Stimulated activated CD8-positive, alpha-beta memory T cell treated with anti-CD3 and anti-CD28 coated beads, Interleukin-15, amount 100 ng/mL, for 1 hour (primary cell): Measurements from ENCODE around the gene GCN1.

ENCODE experiments used
- DNase-seq: peaks from one replicate; pipeline ENCODE4 v3.0.0-alpha.2; 2020; ENCODE audit warnings: low read depth

GCN1 gene

DNA sequence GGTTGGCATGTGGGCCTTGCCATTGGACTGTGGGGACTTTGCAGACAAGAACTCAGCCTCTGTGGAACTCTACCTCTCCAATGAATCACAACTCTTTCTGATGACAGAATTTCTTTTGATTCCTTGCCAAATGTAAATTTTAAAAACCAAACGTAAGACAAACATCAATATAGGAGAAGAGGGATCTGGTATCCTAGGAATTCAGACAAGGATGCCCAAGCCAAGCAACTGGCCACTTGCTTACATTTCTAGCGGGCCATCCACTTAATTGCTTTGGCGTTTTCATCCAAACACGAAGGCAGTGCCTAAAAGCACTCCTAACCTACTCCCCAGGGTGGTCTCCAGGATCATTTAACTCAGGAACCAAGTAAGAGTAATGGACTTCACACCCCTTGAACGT is 54.6 kb downstream of the GCN1 start:
- DNase-seq = no peak

GRCh38 chr12:120138366-120138765 is 56.1 kb downstream of the GCN1 start:
- no peak for DNase-seq

DNA sequence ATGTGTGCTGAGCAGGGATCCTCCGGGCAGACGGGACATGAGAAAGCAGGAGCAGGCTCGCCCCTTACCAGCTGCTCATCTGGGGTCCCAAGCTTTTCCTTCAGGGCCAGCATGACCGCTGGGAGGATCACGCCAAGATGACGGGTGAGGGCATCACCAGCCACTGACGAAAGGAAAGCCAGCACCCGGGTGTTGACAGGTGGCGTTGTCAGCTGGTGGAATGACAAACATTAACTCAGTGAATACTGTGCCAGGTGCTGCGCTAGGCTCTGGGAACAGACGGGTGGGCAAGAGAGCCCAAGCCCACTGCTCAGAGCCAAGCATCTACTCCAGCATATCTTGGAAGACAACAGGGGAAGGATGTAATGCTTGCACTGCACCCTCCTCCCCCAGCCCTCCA is 56.7 kb downstream of the GCN1 start:
- DNase-seq = no peak

DNA sequence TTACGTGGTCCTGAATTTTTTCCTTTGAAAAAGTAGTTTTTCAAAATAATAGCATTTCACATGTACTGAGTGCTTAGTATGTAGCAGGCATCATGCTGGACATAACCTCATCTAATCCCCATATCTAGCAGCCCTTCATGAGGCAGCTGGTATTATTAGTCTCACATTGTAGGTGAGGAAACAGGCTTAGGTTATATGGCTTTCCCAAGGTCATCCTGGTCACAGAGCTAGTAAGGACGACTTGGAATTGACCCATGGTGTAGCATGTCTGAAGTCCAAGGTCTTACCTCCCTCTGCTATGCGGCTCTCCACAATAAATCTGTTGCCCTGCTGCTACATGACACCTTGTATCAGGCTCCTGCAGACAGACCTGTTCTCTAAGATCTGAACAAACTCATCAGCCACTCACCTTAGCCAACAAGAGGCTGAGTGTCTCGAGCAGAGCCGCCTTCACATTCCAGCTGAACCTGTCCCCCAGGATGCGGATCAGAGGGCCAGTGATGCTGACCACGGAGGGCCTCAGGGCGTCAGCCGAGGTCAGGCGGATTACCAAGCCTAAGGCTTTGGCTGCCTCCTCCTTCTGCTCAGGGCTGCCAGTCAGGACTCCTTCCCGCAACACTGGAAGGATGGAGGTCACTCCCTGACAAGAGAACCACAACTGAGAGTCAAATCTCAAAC is 58.3 kb downstream of the GCN1 start:
- no peak for DNase-seq

- DNase-seq = no peak
Observed at GRCh38 chr12:120134307-120134980, 60.1 kb downstream of the GCN1 start.

DNA sequence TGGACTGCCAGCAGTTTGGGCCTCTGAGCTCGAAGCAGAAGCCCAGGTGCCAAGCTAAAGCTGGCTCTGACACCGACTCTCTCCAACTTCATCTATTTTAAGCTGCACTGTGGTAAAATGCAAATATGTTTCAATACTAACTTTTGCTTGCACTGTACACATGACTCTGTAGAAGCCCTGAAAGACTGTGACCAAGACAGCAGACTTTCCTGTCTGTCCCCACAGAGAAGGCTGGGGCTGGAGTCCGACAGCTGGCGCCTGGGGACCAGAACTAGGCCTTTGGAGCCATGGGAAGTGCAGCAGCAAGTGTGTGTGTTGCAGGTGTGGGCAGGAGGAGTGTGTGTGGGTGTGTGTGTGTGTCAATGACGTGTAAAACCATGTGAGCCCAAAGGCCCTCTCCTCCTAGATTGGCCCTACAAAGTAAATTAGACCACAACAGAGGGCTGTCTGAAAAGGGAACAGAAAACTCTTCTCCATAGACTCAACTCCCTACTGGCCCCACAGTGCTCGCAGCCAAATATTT is 61.6 kb downstream of the GCN1 start:
- DNase-seq = no peak

GRCh38 chr12:120132054-120132836 is 62.3 kb downstream of the GCN1 start:
- DNase-seq = no peak

- DNase-seq = no peak
Observed at GRCh38 chr12:120131116-120131515, 63.4 kb downstream of the GCN1 start.

DNA sequence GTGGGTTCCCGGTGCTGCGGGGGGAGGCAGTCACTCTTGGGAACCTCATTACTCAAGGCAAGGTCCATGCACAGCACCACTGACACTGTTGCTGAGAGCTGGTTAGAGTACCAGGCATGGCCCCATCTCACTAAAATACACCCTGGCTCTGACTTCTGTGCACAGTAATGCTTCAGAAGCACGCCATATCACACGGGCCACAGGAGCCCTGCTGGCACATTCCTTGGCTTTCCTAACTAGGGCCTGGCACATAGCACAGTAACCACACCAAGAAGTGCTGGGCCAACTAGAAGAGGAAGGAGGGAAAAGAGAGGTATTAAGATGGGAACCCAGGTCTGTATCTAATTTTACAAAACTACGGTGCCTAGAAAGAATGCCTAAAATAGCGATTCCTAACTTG is 64.5 kb downstream of the GCN1 start:
- no peak for DNase-seq

DNA sequence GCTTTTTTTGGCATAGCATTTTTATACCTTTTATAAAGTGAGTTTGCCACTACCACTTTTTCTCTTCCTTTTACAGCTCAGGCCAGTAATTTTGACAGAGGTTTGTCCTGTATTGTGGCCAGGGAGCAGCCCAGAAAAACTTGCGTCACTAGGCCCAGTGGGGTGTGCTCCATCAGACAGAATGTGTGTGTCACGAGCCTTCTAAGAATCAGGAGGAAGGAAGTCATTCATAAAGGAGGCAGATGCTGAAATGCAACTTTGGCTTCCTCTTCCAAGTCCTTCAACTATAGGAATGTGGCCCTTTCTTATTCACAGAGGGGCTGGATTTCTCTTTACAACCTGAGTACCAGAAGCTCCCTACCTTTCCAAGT is 67.9 kb downstream of the GCN1 start:
- DNase-seq = no peak

GRCh38 chr12:120125792-120126634 is 68.5 kb downstream of the GCN1 start:
- no peak for DNase-seq

DNA sequence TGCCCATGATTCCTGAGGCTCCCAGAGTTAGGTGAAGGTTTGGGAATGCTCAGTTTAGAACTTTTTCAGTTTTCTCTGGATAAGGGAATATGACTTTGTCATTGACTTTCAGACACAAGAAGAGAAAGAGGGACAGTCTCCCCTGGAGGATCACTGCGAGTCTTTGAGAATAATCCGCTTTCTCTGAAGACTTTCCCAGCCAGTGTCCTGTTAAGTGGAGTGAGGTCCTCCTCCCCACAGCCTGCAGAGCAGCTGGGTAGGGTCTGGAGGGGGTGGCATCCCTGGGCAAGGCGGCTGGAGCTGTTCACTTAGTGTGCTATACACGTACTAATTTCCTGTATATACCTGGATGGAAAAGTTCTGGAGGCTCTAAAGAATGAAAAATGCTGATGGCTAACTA is 69.5 kb downstream of the GCN1 start:
- DNase-seq = no peak

DNA sequence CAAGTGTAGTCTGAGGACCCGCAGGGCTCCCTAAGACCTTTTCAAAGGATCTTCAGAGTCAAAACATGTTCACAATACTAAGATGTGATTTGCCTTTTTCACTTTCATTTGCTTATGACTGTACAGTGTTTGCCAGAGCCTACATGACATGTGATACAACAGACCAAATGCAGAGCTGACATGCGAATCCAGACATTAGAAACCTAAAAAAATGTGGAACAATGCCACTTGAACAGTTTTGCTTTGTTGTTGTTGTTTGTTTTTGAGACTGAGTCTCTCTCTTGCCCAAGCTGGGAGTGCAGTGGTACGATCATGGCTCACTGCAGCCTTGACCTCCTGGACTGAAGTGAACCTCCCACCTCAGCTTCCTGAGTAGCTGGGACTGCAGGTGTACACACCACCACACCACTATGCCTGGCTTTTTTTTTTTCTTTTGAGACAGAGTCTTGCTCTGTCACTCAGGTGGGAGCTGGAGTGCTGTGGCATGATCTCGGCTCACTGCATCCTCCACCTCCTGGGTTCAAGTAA is 72.7 kb downstream of the GCN1 start:
- no peak for DNase-seq

- DNase-seq = no peak
Observed at GRCh38 chr12:120121343-120121742, 73.2 kb downstream of the GCN1 start.

GRCh38 chr12:120119271-120119973 is 75.1 kb downstream of the GCN1 start:
- no peak for DNase-seq

- DNase-seq = no peak
Observed at GRCh38 chr12:120118321-120119061, 76.0 kb downstream of the GCN1 start.

DNA sequence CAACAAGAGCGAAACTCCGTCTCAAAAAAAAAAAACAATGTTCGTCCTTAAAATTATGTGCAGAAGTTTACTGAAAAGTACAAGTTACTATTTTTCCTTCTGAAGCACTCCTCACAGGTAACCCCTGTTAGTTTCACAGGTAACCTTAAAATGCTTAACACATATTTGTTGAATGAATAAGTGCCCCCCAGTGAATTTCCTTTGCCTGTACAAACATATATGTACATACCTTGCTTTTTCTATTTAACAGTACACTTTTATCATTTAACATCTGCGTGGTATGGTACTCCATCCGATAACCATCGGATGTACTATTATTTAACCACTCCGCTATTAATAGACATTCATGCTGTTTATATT is 76.6 kb downstream of the GCN1 start:
- no peak for DNase-seq

DNA sequence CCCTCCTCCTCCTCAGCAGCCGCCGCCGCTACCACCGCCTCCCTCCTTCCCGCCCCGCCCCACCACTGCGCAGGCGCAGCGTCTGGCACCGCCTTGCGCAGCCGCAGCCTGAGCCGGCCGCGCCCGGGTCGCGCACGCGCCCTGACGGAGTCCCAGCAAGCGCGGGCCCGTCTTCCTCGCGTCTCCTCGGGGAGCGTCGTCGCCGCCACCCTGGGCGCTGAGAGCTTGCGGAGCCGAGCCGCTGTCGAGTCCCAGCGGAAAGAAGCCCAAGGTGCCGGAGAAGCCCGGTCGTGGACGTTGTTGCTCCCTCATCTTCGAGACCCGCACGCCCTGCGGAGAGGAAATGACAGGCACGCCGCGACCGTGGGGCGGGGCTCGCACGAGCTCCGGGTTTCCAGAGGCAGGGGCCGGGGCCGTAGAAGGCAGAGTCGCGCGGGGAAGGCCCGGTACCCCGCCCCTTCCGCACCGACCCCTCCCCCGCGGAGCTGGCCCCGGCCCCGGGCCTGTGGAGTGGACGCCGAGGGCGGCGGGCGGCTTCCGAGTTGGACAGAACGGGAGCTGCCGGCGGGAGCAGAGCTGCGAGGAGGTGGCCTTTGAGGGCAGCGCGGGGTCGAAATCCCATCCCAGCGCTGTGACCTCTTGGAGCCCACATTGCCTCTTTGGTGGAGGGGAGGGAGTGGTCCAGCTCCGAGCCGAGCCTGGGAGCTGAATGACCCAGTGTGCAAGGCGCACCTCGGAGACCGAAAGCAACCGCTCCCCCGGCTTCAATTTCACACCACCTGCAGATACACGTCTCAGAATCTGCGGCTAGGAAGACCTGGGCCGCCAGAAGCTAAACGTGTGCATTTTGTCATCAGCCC is 77.5 kb downstream of the GCN1 start:
- peak; percentile 94 for DNase-seq

GRCh38 chr12:120116441-120116791 is 78.1 kb downstream of the GCN1 start, which contains the start of gene RAB35:
Gene RAB35, minus strand, starts transcription at chr12:120116753. Its CDS starts 103 bp downstream, at chr12:120116650.
- no peak for DNase-seq
